GM12891 (cell line): ENCODE measurements around the gene MAP3K2.

Experiments used
- DNase-seq: peaks from one replicate; pipeline ENCODE4 v3.0.0; 2011; ENCODE audit warnings: low spot score; ENCODE audit not compliant: insufficient read length
- FAIRE-seq: peaks from 2 replicates; lab custom pipeline; 2011; peaks lifted over from hg19 to GRCh38; lab: Jason Lieb, UNC
- PAX5 ChIP-seq: IDR thresholded peaks from 2 replicates; pipeline ENCODE4 v1.6.1; 2011; ENCODE audit warnings: low read length, moderate library complexity, mild to moderate bottlenecking; ENCODE audit not compliant: insufficient read depth, severe bottlenecking
- POLR2A ChIP-seq: IDR thresholded peaks from 2 replicates; pipeline ENCODE4 v1.6.1; 2011; ENCODE audit warnings: low read depth, low read length, control low read depth
- POLR2AphosphoS5 ChIP-seq: IDR thresholded peaks from 2 replicates; pipeline ENCODE4 v1.6.1; 2011; ENCODE audit warnings: low read depth, low read length, control low read depth
- POU2F2 ChIP-seq: IDR thresholded peaks from 2 replicates; pipeline ENCODE4 v1.6.1; 2011; ENCODE audit warnings: low read depth, mild to moderate bottlenecking, control low read depth, low read length, moderate library complexity
- SPI1 ChIP-seq: IDR thresholded peaks from 2 replicates; pipeline ENCODE4 v1.6.1; 2011; ENCODE audit warnings: low read depth, low read length, control low read depth
- TAF1 ChIP-seq: IDR thresholded peaks from 2 replicates; pipeline ENCODE4 v1.6.1; 2011; ENCODE audit warnings: low read depth, low read length, control low read depth

The MAP3K2 gene

GRCh38 chr2:127421116-127421800, 33.5 kb upstream of the MAP3K2 start:
- no peak for DNase-seq
- TF ChIP-seq TAF1 (no peak), SPI1 (no peak), POLR2A (no peak), PAX5 (no peak), POU2F2 (no peak), POLR2AphosphoS5 (no peak)
- FAIRE-seq: no peak

GRCh38 chr2:127420039-127420864, 32.5 kb upstream of the MAP3K2 start:
- FAIRE-seq: no peak
- DNase-seq: no peak
- TF ChIP-seq POLR2AphosphoS5: no peak
- no peak for TF ChIP-seq POLR2A
- TF ChIP-seq TAF1: no peak
- TF ChIP-seq POU2F2: no peak
- TF ChIP-seq SPI1: no peak
- TF ChIP-seq PAX5: no peak

- FAIRE-seq: no peak
- TF ChIP-seq PAX5 (no peak), POU2F2 (no peak), POLR2AphosphoS5 (no peak), SPI1 (no peak), TAF1 (no peak), POLR2A (no peak)
- DNase-seq: no peak
Measured at GRCh38 chr2:127419448-127420038, 31.8 kb upstream of the MAP3K2 start.

- DNase-seq (no peak), FAIRE-seq (no peak)
- TF ChIP-seq PAX5: no peak
Measured at GRCh38 chr2:127419112-127419430, 31.3 kb upstream of the MAP3K2 start.

GRCh38 chr2:127418300-127419111, 30.7 kb upstream of the MAP3K2 start, which contains the start of gene PROC:
PROC (plus strand) TSS chr2:127418427; CDS start chr2:127419943, 1,516 bp downstream.
- FAIRE-seq (no peak), DNase-seq (no peak)
- TF ChIP-seq POLR2AphosphoS5: no peak
- TF ChIP-seq TAF1: no peak
- no peak for TF ChIP-seq POU2F2
- no peak for TF ChIP-seq SPI1
- TF ChIP-seq PAX5: no peak
- no peak for TF ChIP-seq POLR2A

GRCh38 chr2:127417406-127417805, 29.6 kb upstream of the MAP3K2 start:
- FAIRE-seq (no peak), DNase-seq (no peak)
- TF ChIP-seq POLR2A (no peak), TAF1 (no peak), POLR2AphosphoS5 (no peak), POU2F2 (no peak), SPI1 (no peak), PAX5 (no peak)

GRCh38 chr2:127416506-127417001, 28.8 kb upstream of the MAP3K2 start:
- FAIRE-seq (peak; percentile 60), DNase-seq (no peak)

GRCh38 chr2:127415593-127416505, 28.1 kb upstream of the MAP3K2 start:
- TF ChIP-seq POLR2A: no peak
- no peak for TF ChIP-seq TAF1
- TF ChIP-seq POLR2AphosphoS5: no peak
- no peak for TF ChIP-seq POU2F2
- no peak for TF ChIP-seq PAX5
- no peak for TF ChIP-seq SPI1
- peak; percentile 96 for FAIRE-seq
- peak; percentile 81 for DNase-seq

More at GRCh38 chr2:127416506-127417001, 28.8 kb upstream of the MAP3K2 start:
- TF ChIP-seq SPI1 (no peak), POU2F2 (no peak), POLR2A (no peak), TAF1 (no peak), POLR2AphosphoS5 (no peak), PAX5 (no peak)
